NCI-H128 (cell line): ENCODE measurements around the gene TMC5.

ENCODE experiments used
- DNase-seq: peaks from one replicate; lab custom pipeline; 2025; ENCODE audit not compliant: unreplicated experiment; lab: John Stamatoyannopoulos, UW

Gene TMC5

GRCh38 chr16:19450186-19450585 is 32.5 kb downstream of the TMC5 start:
- DNase-seq = no peak

DNA sequence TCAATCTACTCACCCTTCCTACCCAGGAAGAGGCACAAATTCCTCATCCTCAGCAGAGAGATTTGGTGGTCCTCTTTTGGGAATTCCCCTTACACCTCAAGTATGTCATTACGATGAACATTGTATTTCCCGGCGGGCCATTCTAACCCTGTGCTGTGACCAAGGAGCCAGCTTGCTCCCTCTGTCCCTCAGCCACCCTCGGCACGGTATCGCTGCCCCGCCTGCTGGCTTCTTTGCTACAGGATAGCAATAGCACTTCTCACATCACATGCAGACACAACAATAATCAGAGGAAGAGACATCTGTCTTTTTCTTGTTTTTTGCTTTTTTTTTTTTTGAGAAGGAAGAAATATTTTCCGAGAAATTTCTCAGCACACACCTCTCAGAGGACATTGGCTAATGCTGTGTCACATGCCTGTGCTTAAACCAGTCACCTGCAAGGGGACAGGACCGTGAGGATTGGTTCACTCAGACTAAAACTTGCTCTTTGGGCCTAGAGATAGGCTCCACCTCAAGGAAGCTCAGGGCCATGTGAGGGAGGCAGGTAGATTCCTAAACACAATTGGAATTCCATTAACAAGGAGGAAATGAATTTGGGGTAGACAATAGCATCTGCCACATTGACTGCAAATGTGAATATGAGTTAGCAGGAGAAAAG is 41.2 kb downstream of the TMC5 start:
- no peak for DNase-seq

DNA sequence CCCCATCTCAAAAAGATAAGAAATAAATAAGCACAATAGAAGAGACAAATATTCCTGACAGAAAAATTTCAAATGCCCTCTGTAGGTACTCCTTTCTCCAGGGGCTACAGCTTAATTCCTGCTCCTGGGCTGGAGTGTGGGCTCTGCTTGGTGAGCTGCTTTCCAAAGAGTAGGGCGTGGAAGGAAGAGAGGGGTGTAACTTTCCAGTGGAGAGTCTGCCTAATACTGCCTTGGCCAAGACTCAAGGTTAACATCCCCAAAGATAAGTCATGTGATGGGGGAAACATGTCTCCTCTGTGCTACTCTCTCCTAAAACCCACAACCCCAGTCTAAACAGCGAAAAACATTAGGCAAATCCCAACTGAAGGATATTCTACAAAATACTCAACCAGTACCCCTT is 42.7 kb downstream of the TMC5 start:
- no peak for DNase-seq

GRCh38 chr16:19463468-19464315 is 46.0 kb downstream of the TMC5 start:
- no peak for DNase-seq

- DNase-seq = no peak
Measured at GRCh38 chr16:19468300-19468699, 50.6 kb downstream of the TMC5 start.

- DNase-seq = no peak
Measured at GRCh38 chr16:19472482-19472881, 54.8 kb downstream of the TMC5 start.

DNA sequence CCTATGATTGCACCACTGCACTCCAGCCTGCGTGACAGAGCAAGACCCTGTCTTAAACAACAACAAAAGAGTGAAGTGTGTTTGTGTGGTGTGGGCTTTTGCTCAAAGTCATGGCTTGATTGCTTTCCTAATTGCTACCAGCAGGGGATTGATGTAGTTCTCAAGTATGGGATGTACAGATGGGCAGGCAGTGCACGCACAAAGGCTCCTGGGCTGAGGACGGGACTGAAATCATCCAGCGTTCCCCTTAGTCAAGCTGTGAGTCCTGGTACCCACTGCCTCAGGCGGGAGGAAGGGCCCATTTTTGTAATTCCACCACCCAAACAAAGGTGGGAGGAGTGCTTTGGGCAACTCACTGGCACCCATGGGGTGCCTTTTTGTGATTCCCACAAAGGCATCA is 56.9 kb downstream of the TMC5 start:
- DNase-seq = no peak

DNA sequence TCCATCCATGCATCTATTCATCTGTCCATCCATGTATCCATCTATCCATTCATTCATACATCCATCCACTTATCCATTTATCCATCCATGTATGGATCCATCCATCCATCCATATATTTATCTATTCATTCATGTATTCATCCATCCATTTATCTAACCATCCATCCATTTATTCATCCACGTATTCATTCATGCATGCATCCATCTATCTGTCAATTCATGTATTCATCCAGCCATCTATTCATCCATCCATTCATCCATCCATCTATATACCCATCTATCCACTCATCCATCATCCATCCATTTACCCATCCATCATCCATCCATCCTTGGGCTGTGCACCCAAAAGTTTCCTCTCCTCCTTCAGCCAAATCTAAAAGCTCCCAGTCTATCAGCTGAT is 60.8 kb downstream of the TMC5 start:
- DNase-seq = no peak

GRCh38 chr16:19479302-19479721 is 61.6 kb downstream of the TMC5 start:
- no peak for DNase-seq

- DNase-seq = no peak
Measured at GRCh38 chr16:19481296-19481695, 63.6 kb downstream of the TMC5 start.

DNA sequence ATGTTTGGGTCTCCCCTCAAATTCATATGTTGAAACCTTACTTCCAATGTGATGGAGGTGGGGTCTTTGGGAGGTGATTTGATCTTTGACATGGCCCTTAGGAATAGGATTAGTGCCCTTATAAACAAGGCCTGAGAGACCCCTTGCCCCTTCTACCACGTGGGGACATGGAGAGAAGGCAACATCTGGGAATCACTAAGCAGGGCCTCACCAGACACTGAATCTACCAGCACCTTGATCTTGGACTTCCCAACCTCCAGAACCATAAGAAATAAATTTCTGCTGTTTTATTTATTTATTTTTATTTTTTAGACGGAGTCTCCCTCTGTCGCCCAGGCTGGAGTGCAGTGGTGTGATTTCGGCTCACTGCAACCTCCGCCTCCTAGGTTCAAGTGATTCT is 64.1 kb downstream of the TMC5 start:
- no peak for DNase-seq

GRCh38 chr16:19482291-19482690 is 64.6 kb downstream of the TMC5 start:
- DNase-seq = no peak

DNA sequence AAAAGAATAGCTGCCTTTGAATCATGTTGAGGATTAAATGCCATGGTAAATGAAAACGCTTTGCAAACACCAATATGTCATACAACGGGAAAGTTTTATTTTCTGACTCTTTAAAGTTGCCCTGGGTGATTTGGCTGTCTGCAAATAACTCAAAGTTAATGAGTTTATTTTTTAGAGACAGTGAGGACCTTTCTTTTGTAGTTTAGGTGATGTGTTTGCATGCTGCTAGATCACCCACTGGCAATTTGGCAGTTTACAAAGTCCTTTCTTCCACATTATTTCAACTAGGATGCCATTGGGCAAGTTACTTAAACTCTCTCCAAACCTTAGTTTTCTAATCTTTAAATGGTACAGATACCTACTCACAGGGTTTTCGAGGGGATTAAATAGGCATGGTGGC is 66.4 kb downstream of the TMC5 start:
- no peak for DNase-seq

DNA sequence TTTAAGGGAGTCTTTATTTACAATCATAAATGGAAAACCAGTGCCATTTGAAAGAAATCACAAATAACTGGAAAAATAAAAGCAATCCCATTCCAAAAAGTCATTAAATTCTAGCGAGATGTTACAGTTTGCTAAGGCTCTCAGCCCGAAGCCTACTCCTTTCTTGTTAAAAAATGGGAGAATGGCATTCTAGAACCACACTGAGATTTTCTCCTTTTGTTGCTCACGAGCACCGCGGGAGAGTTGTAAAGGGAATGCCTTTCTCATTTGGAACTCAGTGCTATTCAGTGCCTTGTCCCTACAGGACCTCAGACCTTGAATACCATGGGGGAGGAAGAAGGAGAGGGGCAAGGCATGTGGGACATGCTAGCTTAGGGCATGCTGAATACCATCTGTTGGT is 67.9 kb downstream of the TMC5 start:
- DNase-seq = no peak

DNA sequence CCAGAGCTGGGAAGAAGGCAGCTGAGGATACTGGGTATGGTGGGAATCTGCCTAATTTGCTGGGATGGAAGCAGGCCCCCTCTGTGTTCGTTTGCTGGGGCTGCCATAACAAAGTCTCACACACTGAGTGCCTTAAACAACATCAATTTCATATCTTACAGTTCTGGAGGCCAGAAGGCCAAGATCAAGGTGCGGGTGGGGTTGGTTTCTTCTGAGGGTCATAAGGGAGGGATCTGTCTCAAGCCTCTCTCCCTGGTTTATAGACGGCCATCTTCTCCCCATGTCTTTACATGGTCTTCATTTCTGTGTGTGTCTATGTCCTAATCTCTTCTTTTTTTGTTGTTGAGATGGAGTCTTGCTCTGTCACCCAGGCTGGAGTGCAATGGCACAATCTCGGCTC is 68.4 kb downstream of the TMC5 start:
- no peak for DNase-seq

GRCh38 chr16:19486750-19487325 is 69.2 kb downstream of the TMC5 start:
- no peak for DNase-seq

GRCh38 chr16:19488213-19488640 is 70.5 kb downstream of the TMC5 start:
- DNase-seq = no peak

GRCh38 chr16:19490619-19491018 is 72.9 kb downstream of the TMC5 start:
- DNase-seq = no peak

GRCh38 chr16:19497176-19497575 is 79.5 kb downstream of the TMC5 start:
- DNase-seq = no peak

DNA sequence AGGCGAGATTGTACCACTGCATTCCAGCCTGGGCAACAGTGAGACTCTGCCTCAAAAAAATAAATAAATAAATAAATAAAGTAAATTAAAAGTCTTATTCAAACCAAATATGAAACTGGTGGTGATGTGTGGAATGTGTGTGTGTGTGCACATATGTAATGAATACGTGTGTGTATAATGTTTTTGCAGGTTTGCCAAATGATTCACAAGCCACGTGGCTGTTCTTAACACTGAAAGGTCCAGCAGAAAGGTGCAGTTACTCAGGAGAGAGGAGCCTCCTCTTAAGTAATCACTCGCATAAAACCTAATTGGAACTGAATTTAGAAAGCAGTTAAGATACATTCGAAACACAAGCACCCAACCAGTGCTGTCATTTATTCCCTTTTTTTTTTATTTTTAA is 81.3 kb downstream of the TMC5 start:
- DNase-seq = no peak

- no peak for DNase-seq
Measured at GRCh38 chr16:19499481-19499880, 81.8 kb downstream of the TMC5 start.
